Measurements from ENCODE around the gene CTSE.

The CTSE gene

GRCh38 chr1:205989786-205990185 lies 33.9 kb downstream of the CTSE start:
- DNase-seq = no peak

- DNase-seq = no peak
Measured at GRCh38 chr1:205988585-205988995, 35.1 kb downstream of the CTSE start.

GRCh38 chr1:205986861-205987260 lies 36.8 kb downstream of the CTSE start:
- no peak for DNase-seq

GRCh38 chr1:205986292-205986691 lies 37.4 kb downstream of the CTSE start:
- DNase-seq = no peak

GRCh38 chr1:205985330-205986005 lies 38.2 kb downstream of the CTSE start:
- no peak for DNase-seq

GRCh38 chr1:205983925-205984725 lies 39.6 kb downstream of the CTSE start:
- peak; percentile 8 to 30 for DNase-seq

GRCh38 chr1:205981257-205981656 lies 42.4 kb downstream of the CTSE start:
- DNase-seq = no peak

GRCh38 chr1:205980237-205980870 lies 43.3 kb downstream of the CTSE start:
- DNase-seq = no peak

GRCh38 chr1:205979301-205979700 lies 44.4 kb downstream of the CTSE start:
- DNase-seq = no peak

- no peak for DNase-seq
Measured at GRCh38 chr1:205978676-205979075, 45.0 kb downstream of the CTSE start.

- peak; percentile 70 to 75 for DNase-seq
Measured at GRCh38 chr1:205977402-205978014, 46.2 kb downstream of the CTSE start.

- no peak for DNase-seq
Measured at GRCh38 chr1:205976708-205977401, 46.8 kb downstream of the CTSE start.

- DNase-seq = no peak
Measured at GRCh38 chr1:205976036-205976435, 47.7 kb downstream of the CTSE start.

GRCh38 chr1:205975387-205975998 lies 48.2 kb downstream of the CTSE start:
- no peak for DNase-seq

GRCh38 chr1:205974712-205975111 lies 49.0 kb downstream of the CTSE start:
- DNase-seq = no peak

GRCh38 chr1:205973377-205974232 lies 50.1 kb downstream of the CTSE start:
- DNase-seq = no peak

- no peak for DNase-seq
Measured at GRCh38 chr1:205972491-205973168, 51.1 kb downstream of the CTSE start.

- DNase-seq = no peak
Measured at GRCh38 chr1:205972081-205972480, 51.6 kb downstream of the CTSE start.

- DNase-seq = no peak
Measured at GRCh38 chr1:205971082-205971481, 52.6 kb downstream of the CTSE start.

GRCh38 chr1:205970486-205970885 lies 53.2 kb downstream of the CTSE start:
- no peak for DNase-seq

- DNase-seq = no peak
Measured at GRCh38 chr1:205969229-205969628, 54.5 kb downstream of the CTSE start.

Measured in CD4-positive, alpha-beta T cell treated with Interleukin-4 for 1 hour (primary cell).